GM19025 (cell line): ENCODE results near the gene LRRTM3.

Experiments
- ATAC-seq: cut with Tn5 transposase; IDR thresholded peaks from one replicate; pipeline ENCODE4 v1.9.1; 2021; ENCODE audit warnings: mild to moderate bottlenecking, low read depth, moderate library complexity; ENCODE audit not compliant: unreplicated experiment

Gene LRRTM3

DNA sequence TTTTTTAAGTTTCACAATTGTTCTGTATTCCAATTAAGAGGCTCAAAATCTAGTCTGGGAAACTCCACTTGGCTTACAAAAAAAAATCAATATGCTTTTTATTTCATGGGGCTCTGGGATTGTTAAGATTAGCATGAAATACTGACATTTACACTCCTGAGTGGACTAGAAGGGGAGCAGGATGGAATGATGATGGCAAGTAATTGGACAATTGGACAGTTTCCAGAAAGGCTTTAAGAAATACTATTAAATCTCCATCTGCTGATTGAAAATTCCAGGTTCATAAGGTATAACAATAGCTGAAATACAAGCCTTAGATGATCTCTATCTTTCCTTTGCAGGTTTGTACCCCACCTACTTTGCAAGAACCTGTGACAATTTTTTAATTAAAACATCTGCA lies 184.4 kb downstream of the LRRTM3 start:
- ATAC-seq, result no peak

DNA sequence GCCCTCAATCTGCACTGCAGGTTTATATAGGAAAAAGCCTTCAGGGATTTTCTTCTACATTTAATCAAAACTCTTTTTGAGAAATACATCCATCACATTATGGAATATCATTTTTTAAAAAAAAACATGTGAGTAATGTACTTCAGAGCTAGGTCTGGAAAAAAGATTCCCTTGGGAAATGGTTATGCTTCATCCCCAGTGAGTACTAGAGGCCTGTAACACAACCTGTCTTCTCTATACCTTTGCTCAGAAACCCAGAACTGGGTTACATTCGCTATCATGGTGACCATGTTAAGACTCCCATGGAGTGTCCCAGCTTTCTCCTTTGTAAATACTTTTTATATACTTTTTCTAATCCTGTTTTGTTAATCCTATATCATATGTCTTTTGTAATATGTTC lies 186.9 kb downstream of the LRRTM3 start:
- no peak for ATAC-seq

DNA sequence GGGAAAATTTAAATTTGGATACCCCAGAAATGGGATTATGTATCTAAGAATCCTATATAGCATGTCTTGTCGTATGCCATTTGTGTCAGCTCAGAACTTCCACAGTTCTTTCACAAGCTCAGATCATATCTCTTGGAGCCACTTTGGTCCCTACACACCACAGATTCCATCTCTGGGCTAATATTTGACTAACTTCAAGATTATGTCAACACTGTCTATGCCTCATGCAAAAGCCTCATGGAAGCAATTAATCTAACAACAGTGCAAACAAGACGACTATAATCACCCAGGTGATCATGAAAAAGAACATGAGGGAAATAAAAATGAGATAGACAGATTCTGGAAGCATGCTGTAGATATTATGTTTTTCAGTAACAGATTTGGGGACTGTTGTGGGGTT lies 189.1 kb downstream of the LRRTM3 start:
- no peak for ATAC-seq

DNA sequence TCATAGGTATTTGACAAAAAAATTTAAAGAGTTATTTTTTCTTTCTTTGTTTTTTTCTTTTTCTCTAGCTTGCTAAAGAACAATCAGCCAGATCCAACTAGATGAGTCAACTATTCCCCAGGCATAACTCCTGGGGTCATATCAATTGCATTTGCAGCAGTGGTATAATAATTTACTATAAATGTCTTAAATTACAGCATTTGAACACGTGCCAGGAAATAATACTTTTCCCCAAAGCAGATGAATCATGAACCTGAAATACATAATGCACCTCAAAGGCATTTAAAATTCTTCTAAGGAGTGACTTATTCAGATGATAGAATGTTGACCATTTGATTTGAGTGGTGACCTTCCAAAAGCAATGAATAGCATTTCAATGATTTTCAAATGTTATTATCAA lies 190.1 kb downstream of the LRRTM3 start:
- ATAC-seq, result no peak

DNA sequence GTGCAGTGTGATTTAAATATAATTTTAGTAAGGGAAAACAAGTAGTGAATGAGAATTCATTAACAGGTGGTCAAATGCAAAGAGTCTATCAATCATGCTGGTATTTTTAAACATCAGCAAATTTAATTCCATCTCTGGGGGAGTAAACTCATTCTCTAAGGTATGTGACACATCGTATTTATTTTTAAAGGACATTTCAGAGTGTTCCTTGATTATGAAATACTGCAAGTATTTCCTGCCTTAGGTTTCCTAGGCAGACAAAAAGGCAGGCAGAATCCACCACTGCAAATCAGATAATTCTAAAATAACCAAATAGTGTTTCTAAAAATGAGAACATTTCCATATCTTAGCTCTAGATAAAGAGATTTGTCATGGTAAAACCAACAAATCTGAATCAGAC lies 193.8 kb downstream of the LRRTM3 start:
- no peak for ATAC-seq

DNA sequence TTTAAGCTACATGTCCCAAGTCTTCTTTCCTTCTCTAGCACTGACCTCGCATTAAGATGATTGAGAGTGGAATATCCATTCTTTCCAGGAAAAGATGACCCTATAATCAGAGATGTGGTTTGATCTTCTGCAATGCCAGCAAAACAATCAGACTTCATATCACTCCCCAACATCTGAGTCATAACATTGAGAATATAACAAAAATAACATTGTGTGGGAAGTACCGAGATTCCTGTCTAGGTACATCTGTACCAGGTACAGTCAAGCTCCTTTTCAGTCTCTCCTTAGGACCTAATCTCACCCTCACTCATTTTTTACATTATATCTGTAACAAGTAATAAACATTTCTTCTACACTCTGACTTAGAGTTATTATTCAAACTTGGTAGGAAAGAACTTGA lies 201.6 kb downstream of the LRRTM3 start:
- no peak for ATAC-seq

DNA sequence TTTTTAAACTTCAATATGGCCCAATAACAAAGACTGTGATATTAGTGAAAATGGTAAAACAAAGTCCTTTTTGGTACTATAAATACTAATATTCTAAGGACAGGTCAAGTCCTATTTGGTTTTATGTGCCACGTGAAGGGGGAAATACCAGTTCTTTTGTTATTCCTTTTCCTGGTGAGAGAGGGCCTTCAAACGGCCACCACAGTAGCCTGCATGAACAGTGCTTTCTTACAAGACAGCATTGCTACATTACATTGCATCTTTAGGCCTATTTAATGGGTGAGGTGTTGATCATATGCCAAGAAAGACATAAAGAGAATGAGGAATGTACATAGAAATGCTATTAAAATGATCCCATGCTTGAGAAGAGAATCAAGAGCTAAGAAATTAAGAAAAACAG lies 214.8 kb downstream of the LRRTM3 start:
- no peak for ATAC-seq

DNA sequence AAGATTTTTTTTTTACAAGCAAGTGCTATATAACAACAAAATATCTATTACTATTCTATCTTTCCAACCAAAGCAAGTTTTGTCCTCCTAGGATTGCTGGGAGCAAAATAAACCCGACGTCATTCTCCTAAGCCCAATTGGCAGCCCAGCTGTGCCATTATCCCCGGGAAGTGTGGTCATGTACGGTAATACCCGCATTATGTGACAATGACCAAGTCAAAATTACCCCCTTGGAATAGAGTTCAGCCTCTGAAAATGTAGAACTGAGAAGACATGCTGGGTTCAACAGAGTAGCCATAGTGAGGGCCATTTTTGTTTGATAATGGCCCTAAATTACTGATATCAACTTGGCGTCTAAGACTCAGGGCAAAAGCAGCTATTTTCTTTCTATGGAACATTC lies 215.5 kb downstream of the LRRTM3 start:
- no peak for ATAC-seq

DNA sequence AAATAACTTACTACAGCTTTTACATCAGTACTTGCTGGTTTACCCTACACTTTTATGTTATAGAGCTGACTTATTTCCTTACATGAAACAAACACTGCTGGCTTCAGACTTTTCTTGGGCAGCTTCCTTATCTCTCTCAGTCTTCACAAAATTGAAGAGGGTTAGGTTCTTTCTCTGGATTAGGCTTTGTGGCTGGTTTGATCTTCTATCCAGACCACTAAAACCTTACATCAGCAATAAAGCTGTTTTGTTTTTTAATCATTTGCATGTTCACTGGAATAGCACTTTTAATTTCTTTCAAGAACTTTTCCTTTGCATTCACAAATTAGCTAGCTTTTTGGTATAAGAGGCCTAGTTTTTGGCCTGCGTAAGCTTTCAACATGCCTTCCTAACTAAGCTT lies 218.7 kb downstream of the LRRTM3 start:
- no peak for ATAC-seq
